HepG2 (cell line): Measurements from ENCODE around the gene RHOT2. TPM values are rescaled to one million over a fixed set of nuclear protein-coding genes. Genes with fewer than 3 reads are reported as not detected.

Source experiments
- ATF7 ChIP-seq, 2 experiments: fragments of 450-650 bp in 1 of 2; sonication (generic) in 1 of 2; formaldehyde crosslinking in 1 of 2; IDR thresholded peaks; 2 replicates each; pipeline versions ENCODE4 v1.4.0 to v1.6.1; 2016 to 2020; ENCODE audit warnings: antibody characterized with exemption in 1 of 2, mild to moderate bottlenecking in 1 of 2, missing genetic modification reagents in 1 of 2
- BHLHE40 ChIP-seq: IDR thresholded peaks from 2 replicates; pipeline ENCODE4 v1.6.1; 2011; ENCODE audit warnings: low read length, improper control_type of control experiment
- HDAC1 ChIP-seq: sonication (generic); formaldehyde crosslinking; IDR thresholded peaks from 2 replicates; pipeline ENCODE4 v1.5.1; 2020; ENCODE audit warnings: mild to moderate bottlenecking, missing genetic modification reagents
- HDAC2 ChIP-seq: sonication (generic); formaldehyde crosslinking; IDR thresholded peaks from 2 replicates; pipeline ENCODE4 v1.4.0; 2020; ENCODE audit warnings: missing genetic modification reagents
- HOXA3 ChIP-seq: sonication (generic); formaldehyde crosslinking; IDR thresholded peaks from 2 replicates; pipeline ENCODE4 v1.5.0; 2020; ENCODE audit warnings: missing genetic modification reagents
- MBD4 ChIP-seq: IDR thresholded peaks from 2 replicates; pipeline ENCODE4 v1.6.1; 2012; ENCODE audit warnings: low read length, inconsistent platforms, borderline replicate concordance
- MYNN ChIP-seq: sonication (generic); formaldehyde crosslinking; IDR thresholded peaks from 2 replicates; pipeline ENCODE4 v1.4.0; 2020; ENCODE audit warnings: mild to moderate bottlenecking, low read depth, missing genetic modification reagents
- SMAD3 ChIP-seq: sonication (generic); formaldehyde crosslinking; IDR thresholded peaks from 2 replicates; pipeline ENCODE4 v1.4.0; 2020; ENCODE audit warnings: missing genetic modification reagents
- SNAI1 ChIP-seq: sonication (generic); formaldehyde crosslinking; IDR thresholded peaks from 2 replicates; pipeline ENCODE4 v1.5.0; 2020; ENCODE audit warnings: mild to moderate bottlenecking, missing genetic modification reagents, borderline replicate concordance
- TFDP1 ChIP-seq: IDR thresholded peaks from 2 replicates; pipeline ENCODE4 v1.6.1; 2016; ENCODE audit warnings: missing compliant biosample characterization, missing genetic modification reagents, borderline replicate concordance
- THAP7 ChIP-seq: sonication (generic); formaldehyde crosslinking; IDR thresholded peaks from 2 replicates; pipeline ENCODE4 v1.8.1; 2023; ENCODE audit warnings: mild to moderate bottlenecking, missing genetic modification reagents
- ZBTB43 ChIP-seq: sonication (generic); formaldehyde crosslinking; conservative IDR thresholded peaks from 2 replicates; pipeline ENCODE4 v1.4.0; 2020; ENCODE audit warnings: missing genetic modification reagents
- ZEB1 ChIP-seq: IDR thresholded peaks from 2 replicates; pipeline ENCODE4 v1.6.1; 2012; ENCODE audit warnings: mild to moderate bottlenecking, low read depth, inconsistent platforms; ENCODE audit not compliant: insufficient replicate concordance
- ZNF12 ChIP-seq: sonication (generic); formaldehyde crosslinking; IDR thresholded peaks from 2 replicates; pipeline ENCODE4 v1.5.0; 2020; ENCODE audit warnings: missing genetic modification reagents
- ZNF383 ChIP-seq: sonication (generic); formaldehyde crosslinking; IDR thresholded peaks from 2 replicates; pipeline ENCODE4 v1.4.0; 2020; ENCODE audit warnings: missing genetic modification reagents, mild to moderate bottlenecking, borderline replicate concordance
- ZNF451 ChIP-seq: sonication (generic); formaldehyde crosslinking; IDR thresholded peaks from 2 replicates; pipeline ENCODE4 v1.5.0; 2020; ENCODE audit warnings: mild to moderate bottlenecking, missing genetic modification reagents
- ZNF891 ChIP-seq: sonication (generic); formaldehyde crosslinking; IDR thresholded peaks from 2 replicates; pipeline ENCODE4 v1.5.0; 2020; ENCODE audit warnings: mild to moderate bottlenecking, missing genetic modification reagents
- polyA plus RNA-seq, 8 experiments: library from polyadenylated mRNA; depleted of rRNA in 3 of 8; stranded (reverse) in 7 of 8; unstranded in 1 of 8; fragments of >200 nt; fragmentation: Illumina TruSeq in 4 of 8; extraction: Trizol in 4 of 8; gene quantifications; 2 replicates each; pipeline versions ENCODE4 v1.2.1 to v1.2.3, GENCODE V29; 2011 to 2016; ENCODE audit warnings: low read depth in 4 of 8, missing spikeins in 1 of 8, mixed read lengths in 1 of 8; ENCODE audit not compliant: insufficient read depth in 1 of 8
- total RNA-seq, 5 experiments: library from RNA; depleted of rRNA; stranded (reverse); fragments of >200 nt; fragmentation: Illumina TruSeq; extraction: Trizol; gene quantifications; 2 replicates each; pipeline ENCODE4 v1.2.3, GENCODE V29; 2016; ENCODE audit warnings: low read depth in 1 of 5
- TF ChIP-seq, protein P1 (sequence below): sonication (generic); formaldehyde crosslinking; IDR thresholded peaks from 2 replicates; pipeline ENCODE4 v1.4.0; 2020; ENCODE audit warnings: missing genetic modification reagents
- TF ChIP-seq, protein P2 (sequence below): sonication (generic); formaldehyde crosslinking; IDR thresholded peaks from 2 replicates; pipeline ENCODE4 v1.4.0; 2020; ENCODE audit warnings: missing genetic modification reagents

RHOT2 gene
- total and polyA plus RNA-seq, 2 of the 13 experiments (the other 11 are each of a cell fraction or from before 2014, with no cell fraction given), result 63.6 to 76.9 TPM

DNA sequence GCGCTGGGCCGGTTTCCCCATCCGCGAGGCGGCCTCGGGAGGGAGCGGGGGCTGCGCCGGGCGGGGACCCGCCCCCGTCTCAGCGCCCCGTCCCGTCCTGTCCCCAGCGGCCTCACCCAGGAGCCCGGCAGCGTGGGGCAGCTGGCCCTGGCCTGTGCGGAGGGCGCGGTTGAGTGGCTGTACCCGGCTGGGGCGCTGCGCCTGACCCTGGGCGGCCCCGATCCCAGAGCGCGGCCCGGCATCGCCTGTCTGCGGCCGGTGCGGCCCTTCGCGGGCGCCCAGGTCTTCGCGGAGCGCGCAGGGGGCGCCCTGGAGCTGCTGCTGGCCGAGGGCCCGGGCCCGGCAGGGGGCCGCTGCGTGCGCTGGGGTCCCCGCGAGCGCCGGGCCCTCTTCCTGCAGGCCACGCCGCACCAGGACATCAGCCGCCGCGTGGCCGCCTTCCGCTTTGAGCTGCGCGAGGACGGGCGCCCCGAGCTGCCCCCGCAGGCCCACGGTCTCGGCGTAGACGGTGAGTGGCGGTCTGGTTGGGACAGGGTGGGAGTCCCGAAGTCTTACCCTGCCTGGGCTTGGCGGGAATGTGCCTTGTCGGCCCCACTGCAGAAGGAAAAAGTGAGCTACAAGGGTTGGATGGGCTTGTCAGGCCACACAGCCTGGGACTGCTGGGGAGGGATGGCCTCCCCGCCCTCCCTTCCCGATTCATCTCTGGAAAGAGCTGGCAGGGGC, 47.7 kb downstream of the RHOT2 start (continued):
- no peak for TF ChIP-seq ZNF12 (CRISPR knock-in tag)
- no peak for TF ChIP-seq ZNF383 (CRISPR knock-in tag)
- TF ChIP-seq ZEB1, result no peak
- no peak for TF ChIP-seq MYNN
- TF ChIP-seq ZNF451 (CRISPR knock-in tag), result 0 out of 2 replicates have a peak, but pooled peaks have one; percentile 48
- no peak for TF ChIP-seq MBD4
- TF ChIP-seq ZNF891, result 0 out of 2 replicates have a peak, but pooled peaks have one; percentile 37
- TF ChIP-seq HDAC1 (CRISPR knock-in tag), result no peak; the same call in 1 of the 2 replicates
- TF ChIP-seq HOXA3, result no peak; the same call in 1 of the 2 replicates
- no peak for TF ChIP-seq SNAI1 (CRISPR knock-in tag)
- no peak for TF ChIP-seq ZBTB43 (CRISPR knock-in tag)
- TF ChIP-seq BHLHE40, result no peak
- TF ChIP-seq HDAC2, result no peak
- TF ChIP-seq, protein P1, sequence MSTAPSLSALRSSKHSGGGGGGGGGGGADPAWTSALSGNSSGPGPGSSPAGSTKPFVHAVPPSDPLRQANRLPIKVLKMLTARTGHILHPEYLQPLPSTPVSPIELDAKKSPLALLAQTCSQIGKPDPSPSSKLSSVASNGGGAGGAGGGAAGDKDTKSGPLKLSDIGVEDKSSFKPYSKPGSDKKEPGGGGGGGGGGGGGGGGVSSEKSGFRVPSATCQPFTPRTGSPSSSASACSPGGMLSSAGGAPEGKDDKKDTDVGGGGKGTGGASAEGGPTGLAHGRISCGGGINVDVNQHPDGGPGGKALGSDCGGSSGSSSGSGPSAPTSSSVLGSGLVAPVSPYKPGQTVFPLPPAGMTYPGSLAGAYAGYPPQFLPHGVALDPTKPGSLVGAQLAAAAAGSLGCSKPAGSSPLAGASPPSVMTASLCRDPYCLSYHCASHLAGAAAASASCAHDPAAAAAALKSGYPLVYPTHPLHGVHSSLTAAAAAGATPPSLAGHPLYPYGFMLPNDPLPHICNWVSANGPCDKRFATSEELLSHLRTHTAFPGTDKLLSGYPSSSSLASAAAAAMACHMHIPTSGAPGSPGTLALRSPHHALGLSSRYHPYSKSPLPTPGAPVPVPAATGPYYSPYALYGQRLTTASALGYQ (CRISPR knock-in tag), result no peak
- TF ChIP-seq THAP7 (CRISPR knock-in tag), result peak; percentile 31
- TF ChIP-seq, protein P2, sequence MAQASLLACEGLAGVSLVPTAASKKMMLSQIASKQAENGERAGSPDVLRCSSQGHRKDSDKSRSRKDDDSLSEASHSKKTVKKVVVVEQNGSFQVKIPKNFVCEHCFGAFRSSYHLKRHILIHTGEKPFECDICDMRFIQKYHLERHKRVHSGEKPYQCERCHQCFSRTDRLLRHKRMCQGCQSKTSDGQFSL (CRISPR knock-in tag), result no peak
- TF ChIP-seq SMAD3, result no peak
- 0 out of 2 replicates have a peak, but pooled peaks have one; percentile 9 for TF ChIP-seq TFDP1 (CRISPR knock-in tag)
- no peak for TF ChIP-seq ATF7 (IDR thresholded peaks at IDR 0.05)
- no peak for TF ChIP-seq ATF7 (CRISPR knock-in tag; IDR thresholded peaks at IDR 0.05)
